Keratinocyte (primary cell): ENCODE data around the gene FGF18.

Experiments used
- CTCF ChIP-seq, 3 experiments: IDR thresholded peaks in 1 of 3; conservative IDR thresholded peaks in 1 of 3; optimal IDR thresholded peaks in 1 of 3; 2 replicates in 2 of 3; 3 replicates in 1 of 3; pipeline versions ENCODE3 to v1.5.1; 2011; ENCODE audit warnings: low read length in 3 of 3, mild to moderate bottlenecking in 3 of 3, moderate library complexity in 2 of 3, control low read depth in 1 of 3, inconsistent platforms in 1 of 3; ENCODE audit not compliant: insufficient read depth in 2 of 3; ENCODE audit errors: extremely low read depth in 1 of 3
- EZH2 ChIP-seq: IDR thresholded peaks from one replicate; pipeline ENCODE4 v1.6.1; 2012; ENCODE audit warnings: inconsistent platforms, mild to moderate bottlenecking, low read length, moderate library complexity

GRCh38 chr5:171457208-171457981 lies 37.9 kb downstream of the FGF18 start:
- TF ChIP-seq CTCF (optimal IDR thresholded peaks at IDR 0.05 in 1 of 3, IDR thresholded peaks at IDR 0.05 in 1 of 3, conservative IDR thresholded peaks at IDR 0.05 in 1 of 3; ENCODE audit: extremely low read depth in 1 of 3, insufficient read depth in 2 of 3, low read length in 3 of 3) (no peak), EZH2 (no peak)
